ENCODE results near the gene MORN5.

The MORN5 gene

GRCh38 chr9:122191584-122191983 is 31.9 kb downstream of the MORN5 start:
- DNase-seq (ENCODE audit: low read depth in 2 of 2) = no peak

GRCh38 chr9:122192261-122192875 is 32.7 kb downstream of the MORN5 start:
- no peak for DNase-seq (ENCODE audit: low read depth in 2 of 2)

GRCh38 chr9:122192914-122193525 is 33.3 kb downstream of the MORN5 start:
- no peak for DNase-seq (ENCODE audit: low read depth in 2 of 2)

GRCh38 chr9:122193651-122194050 is 33.9 kb downstream of the MORN5 start:
- no peak for DNase-seq (ENCODE audit: low read depth in 2 of 2)

- DNase-seq (ENCODE audit: low read depth in 2 of 2) = no peak
These were observed 36.2 kb downstream of the MORN5 start for GRCh38 chr9:122195875-122196274.

- no peak for DNase-seq (ENCODE audit: low read depth in 2 of 2)
These were observed 37.7 kb downstream of the MORN5 start for GRCh38 chr9:122197426-122197825.

GRCh38 chr9:122197882-122198281 is 38.2 kb downstream of the MORN5 start:
- no peak for DNase-seq (ENCODE audit: low read depth in 2 of 2)

- DNase-seq (ENCODE audit: low read depth in 2 of 2) = no peak
These were observed 41.4 kb downstream of the MORN5 start for GRCh38 chr9:122200960-122201595.

GRCh38 chr9:122201641-122202040 is 41.9 kb downstream of the MORN5 start:
- DNase-seq (ENCODE audit: low read depth in 2 of 2) = no peak

- DNase-seq (ENCODE audit: low read depth in 2 of 2) = no peak
These were observed 42.4 kb downstream of the MORN5 start for GRCh38 chr9:122202111-122202510.

- no peak for DNase-seq (ENCODE audit: low read depth in 2 of 2)
These were observed 44.3 kb downstream of the MORN5 start for GRCh38 chr9:122204055-122204454.

GRCh38 chr9:122204491-122204890 is 44.8 kb downstream of the MORN5 start:
- no peak for DNase-seq (ENCODE audit: low read depth in 2 of 2)

GRCh38 chr9:122205176-122205575 is 45.5 kb downstream of the MORN5 start:
- no peak for DNase-seq (ENCODE audit: low read depth in 2 of 2)

- no peak for DNase-seq (ENCODE audit: low read depth in 2 of 2)
These were observed 46.7 kb downstream of the MORN5 start for GRCh38 chr9:122206118-122207046.

- no peak for DNase-seq (ENCODE audit: low read depth in 2 of 2)
These were observed 47.4 kb downstream of the MORN5 start for GRCh38 chr9:122207096-122207495.

GRCh38 chr9:122209451-122209850 is 49.7 kb downstream of the MORN5 start:
- DNase-seq (ENCODE audit: low read depth in 2 of 2) = no peak

- no peak for DNase-seq (ENCODE audit: low read depth in 2 of 2)
These were observed 52.8 kb downstream of the MORN5 start for GRCh38 chr9:122212473-122213004.

- no peak for DNase-seq (ENCODE audit: low read depth in 2 of 2)
These were observed 53.4 kb downstream of the MORN5 start for GRCh38 chr9:122213102-122213588.

- DNase-seq (ENCODE audit: low read depth in 2 of 2) = peak; percentile 3 to 19
These were observed 54.1 kb downstream of the MORN5 start for GRCh38 chr9:122213589-122214413.

GRCh38 chr9:122214507-122214906 is 54.8 kb downstream of the MORN5 start:
- DNase-seq (ENCODE audit: low read depth in 2 of 2) = no peak

- no peak for DNase-seq (ENCODE audit: low read depth in 2 of 2)
These were observed 56.0 kb downstream of the MORN5 start for GRCh38 chr9:122215663-122216062.
